Left hindlimb (tissue), 1 donor: ENCODE measurements around the gene SHC4.

Experiments
- DNase-seq: peaks from one replicate; pipeline ENCODE4 v3.0.0-alpha.2; 2018

Gene SHC4

DNA sequence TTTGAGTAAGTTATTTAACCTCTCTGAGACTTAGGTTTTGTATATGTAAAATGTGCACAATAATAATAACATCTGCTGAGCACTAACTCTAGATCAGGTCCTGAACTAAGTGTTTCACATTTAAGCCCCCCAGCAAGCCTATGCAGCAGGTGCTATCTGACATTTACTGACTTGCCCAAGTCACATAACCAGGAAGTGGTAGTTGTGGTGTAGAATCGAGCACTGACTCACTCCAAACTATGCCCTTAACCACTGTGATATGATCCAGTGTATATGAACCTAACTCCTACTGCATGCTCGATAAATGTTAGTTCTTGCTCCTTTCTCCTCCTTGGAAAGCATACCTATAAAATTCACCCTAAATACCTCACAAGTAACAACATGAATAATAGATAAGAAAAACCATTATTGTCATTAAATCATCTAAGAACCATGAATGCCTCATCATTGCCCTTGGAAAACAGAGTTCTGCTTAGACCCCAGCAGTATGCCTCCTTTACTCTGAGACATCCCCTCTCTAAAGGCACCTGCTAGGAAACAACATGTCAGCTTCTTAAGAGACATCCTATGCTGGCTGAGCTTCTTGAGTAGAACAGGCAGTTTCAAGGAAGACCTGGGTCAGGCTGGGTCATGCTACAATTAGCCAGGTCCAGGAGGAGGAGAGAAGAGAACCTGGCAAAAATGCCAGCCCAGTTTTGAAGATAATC is 3.0 kb upstream of the SHC4 start:
- no peak for DNase-seq

- DNase-seq, result no peak
Measured at GRCh38 chr15:48965972-48966371, 2.3 kb upstream of the SHC4 start.

GRCh38 chr15:48964898-48965297 is 1.2 kb upstream of the SHC4 start:
- no peak for DNase-seq

DNA sequence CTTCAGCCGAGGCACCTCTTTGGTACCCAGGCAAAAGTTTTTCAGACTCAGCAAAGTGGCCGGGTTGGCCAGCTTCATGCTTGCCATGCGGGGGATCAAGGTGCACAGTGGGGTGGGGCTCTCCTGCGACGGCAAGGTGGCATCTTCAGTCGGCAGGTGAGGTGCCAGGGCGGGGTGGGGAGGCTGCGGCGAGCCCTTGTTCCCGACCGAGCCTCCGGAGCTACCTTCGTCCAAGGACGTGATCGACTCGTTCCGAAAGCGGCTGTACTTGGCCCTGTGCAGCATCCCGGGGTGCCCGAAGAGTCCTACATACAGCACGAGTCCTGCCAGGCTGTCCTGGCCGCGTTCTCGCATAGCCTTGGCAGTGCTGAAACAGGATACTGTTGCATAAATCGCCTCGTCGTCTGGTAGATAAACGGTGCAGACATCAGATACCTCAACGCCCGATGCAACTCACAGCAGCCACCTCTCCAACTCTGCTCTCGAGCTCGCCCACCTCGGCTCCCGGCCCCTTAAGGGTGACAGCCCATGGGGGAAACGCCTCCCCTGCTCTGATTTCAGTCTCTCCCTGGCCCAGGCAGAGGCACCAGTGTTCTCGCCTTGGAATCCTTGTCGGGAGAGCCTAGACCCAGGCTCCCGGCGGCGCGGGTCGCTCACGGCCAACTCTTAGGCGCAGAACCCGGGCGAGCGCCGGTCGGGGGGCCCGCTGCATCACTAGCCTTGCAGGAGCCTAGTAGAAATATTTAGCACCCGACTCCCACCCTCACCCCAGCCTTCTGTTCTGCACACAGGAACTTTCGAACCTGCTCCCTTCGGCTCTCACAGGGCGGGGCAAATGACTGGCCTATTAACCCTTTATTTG is 826 bp downstream of the SHC4 start:
- peak; percentile 52 for DNase-seq

GRCh38 chr15:48955967-48956366 is 7.8 kb downstream of the SHC4 start:
- DNase-seq, result no peak

GRCh38 chr15:48955370-48955769 is 8.3 kb downstream of the SHC4 start:
- no peak for DNase-seq

GRCh38 chr15:48954538-48954937 is 9.2 kb downstream of the SHC4 start:
- DNase-seq, result no peak

GRCh38 chr15:48946840-48947187 is 16.9 kb downstream of the SHC4 start:
- DNase-seq, result no peak

DNA sequence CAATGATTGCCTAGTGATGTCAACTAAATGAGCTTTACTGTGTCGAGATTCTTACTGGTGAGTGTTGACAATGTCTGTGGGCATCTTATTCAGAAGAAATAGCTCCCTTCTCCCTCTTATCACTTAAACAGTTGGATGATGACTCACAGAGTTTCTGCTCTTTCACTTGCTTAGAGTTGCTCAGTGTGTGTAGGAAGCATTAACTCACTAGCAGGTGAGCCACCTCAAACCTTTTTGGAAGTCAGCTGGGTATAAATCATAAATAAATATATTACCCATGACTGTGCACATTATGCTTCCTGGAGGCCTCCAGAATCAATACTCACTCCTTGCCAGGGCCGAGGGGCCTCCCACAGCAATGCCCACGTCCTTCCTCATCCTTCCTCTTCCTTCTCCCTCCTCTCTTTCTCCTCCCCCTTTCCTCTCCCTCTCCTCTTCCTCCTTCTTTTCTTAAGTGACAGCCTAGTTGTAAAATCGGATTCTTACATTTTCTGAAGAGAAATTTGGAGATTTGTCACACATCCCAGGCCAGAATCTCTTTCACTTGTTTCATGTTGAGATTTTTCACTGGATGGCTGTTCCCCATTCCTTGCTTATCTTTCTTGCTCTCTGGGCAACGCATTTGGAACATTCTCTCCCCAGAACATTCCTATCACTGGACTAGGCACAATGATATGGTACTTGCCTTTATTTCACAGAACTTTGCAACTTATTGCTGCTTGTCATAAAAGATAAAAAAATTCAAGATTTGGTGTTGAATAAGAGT is 17.5 kb downstream of the SHC4 start:
- no peak for DNase-seq

DNA sequence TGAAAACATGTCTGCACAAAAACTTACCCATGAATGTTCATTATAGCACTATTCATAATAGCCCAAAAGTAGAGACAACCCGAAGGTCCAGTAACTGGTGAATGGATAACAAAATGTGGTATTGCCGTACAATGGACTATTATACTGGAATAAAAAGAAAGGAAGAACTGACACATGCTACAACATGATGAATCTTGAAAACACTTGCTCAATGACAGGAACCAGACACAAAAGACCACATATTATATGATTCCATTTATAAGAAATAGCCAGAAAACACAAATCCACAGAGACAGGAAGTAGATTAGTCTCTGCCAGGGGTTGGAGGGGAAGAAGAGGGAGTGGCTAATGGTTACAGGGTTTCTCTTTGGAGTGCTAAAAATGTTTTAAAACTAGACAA is 18.3 kb downstream of the SHC4 start:
- DNase-seq, result no peak

- no peak for DNase-seq
Measured at GRCh38 chr15:48941904-48942303, 21.8 kb downstream of the SHC4 start.

GRCh38 chr15:48940508-48940907 is 23.2 kb downstream of the SHC4 start:
- no peak for DNase-seq

DNA sequence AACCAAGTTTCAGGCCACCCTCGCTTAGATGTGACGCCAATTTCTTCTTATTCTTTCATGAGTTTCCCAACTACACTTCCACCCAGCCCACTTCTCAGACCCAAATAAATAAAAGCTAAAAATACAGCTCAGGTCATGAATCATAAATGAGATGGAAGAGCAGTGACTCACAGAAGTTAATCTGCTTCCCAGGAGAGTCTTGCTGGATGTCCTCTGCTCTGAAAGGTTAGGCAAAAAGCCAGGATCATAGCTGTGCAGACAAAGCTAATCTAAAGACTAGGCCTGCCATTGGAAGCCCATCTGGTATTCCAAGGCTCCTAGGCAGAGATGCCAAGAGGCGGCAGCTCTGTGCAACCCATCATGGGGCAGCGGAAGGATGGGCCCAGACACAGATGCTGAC is 24.1 kb downstream of the SHC4 start:
- no peak for DNase-seq

- no peak for DNase-seq
Measured at GRCh38 chr15:48937886-48938285, 25.8 kb downstream of the SHC4 start.

- no peak for DNase-seq
Measured at GRCh38 chr15:48936666-48937065, 27.1 kb downstream of the SHC4 start.

- DNase-seq, result no peak
Measured at GRCh38 chr15:48935236-48935635, 28.5 kb downstream of the SHC4 start.

GRCh38 chr15:48930735-48931134 is 33.0 kb downstream of the SHC4 start:
- DNase-seq, result no peak

GRCh38 chr15:48929661-48930060 is 34.1 kb downstream of the SHC4 start:
- no peak for DNase-seq

GRCh38 chr15:48928877-48929538 is 34.7 kb downstream of the SHC4 start:
- DNase-seq, result no peak

DNA sequence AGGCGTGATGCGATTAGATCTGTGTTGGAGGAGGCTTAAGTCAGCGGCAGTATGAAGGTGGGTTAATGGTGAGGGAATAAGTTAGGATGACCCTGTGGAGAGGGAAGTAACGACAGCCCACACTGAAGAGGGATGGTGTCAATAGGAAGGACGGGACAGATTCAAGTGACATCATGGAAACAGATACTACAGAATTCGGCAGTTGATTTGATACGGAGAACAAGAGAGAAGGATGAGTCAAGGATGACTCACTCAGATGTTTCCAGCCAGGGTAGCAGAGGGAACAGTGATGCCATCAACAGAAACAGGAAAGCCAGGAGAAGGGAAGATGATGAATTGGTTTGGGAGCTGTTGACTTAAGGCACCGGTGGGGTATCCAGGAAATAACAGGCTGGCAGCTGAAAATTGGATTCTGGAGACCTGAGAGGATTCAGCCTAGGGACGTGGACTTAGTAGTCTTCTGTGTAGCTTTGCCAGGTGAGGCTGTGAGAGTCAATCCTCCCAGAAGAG is 38.0 kb downstream of the SHC4 start:
- no peak for DNase-seq

DNA sequence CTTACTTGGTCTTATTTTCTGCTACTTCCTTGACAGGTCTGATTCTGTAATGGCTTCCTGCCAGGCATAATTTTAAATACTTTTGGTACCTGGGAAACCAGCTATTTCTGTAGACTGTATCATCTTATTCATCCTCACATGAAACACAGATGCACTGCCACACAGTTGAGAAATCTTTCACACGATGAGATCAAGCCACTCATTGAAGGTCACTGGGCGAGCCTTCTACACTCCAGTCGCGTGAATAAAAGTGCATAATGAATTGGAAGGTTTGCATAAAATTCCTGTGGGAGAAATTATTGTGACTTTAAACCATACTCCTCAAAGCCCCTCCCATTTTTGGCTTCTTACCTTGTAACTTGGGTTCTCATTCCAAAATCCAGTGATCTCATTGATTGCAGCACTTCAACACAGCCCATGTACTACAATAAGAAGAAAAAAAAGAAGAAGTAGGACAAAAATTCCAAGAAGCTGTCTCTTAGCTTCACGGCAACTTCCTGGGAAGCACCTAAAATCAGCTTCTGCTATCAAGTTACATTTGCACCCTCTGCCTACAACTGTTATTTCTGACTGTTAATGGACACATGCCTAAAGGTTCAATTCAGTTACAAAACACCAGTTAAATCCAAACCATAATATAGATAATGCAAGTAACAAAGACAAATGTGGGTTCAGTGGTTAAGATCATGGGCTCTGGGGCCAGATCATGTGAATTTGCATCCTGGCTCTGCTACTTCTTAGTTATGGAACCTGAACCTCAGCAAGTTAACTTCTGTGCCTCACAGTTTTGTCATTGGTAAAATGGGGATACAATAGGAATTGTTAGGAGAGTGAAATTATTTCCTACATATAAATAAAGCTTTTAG is 39.0 kb downstream of the SHC4 start:
- DNase-seq, result no peak

GRCh38 chr15:48922046-48922445 is 41.7 kb downstream of the SHC4 start:
- DNase-seq, result no peak
